HL-60 (cell line): ENCODE measurements around the gene RDH16.
A peak's percentile ranks its signal among the peaks of the same experiment; 100 is the strongest.

Source experiments
- DNase-seq, 2 experiments: peaks; one replicate each; pipeline ENCODE4 v3.0.0-alpha.2; 2010 to 2020; ENCODE audit warnings: low read depth in 1 of 2, low spot score in 1 of 2
- H3K27ac ChIP-seq: fragments of 250-450 bp; sonication (Bioruptor Pico); replicated peaks from 2 replicates; pipeline ENCODE4 v1.5.1; 2020; ENCODE audit warnings: mild to moderate bottlenecking, moderate library complexity
- H3K27me3 ChIP-seq: fragments of 250-450 bp; sonication (Bioruptor Pico); 2 replicates; pipeline ENCODE4 v1.5.1; 2021; ENCODE audit warnings: mild to moderate bottlenecking, moderate library complexity; ENCODE audit not compliant: insufficient read depth, poor library complexity, severe bottlenecking
- H3K4me3 ChIP-seq: replicated peaks from 2 replicates; pipeline ENCODE4 v1.5.1; 2011; ENCODE audit warnings: mild to moderate bottlenecking, control low read depth, low read length; ENCODE audit not compliant: insufficient read depth
- CTCF ChIP-seq: IDR thresholded peaks from one replicate; pipeline ENCODE4 v1.5.1; 2011; ENCODE audit warnings: low read length, control low read depth, inconsistent platforms; ENCODE audit not compliant: insufficient read depth
- GABPA ChIP-seq: IDR thresholded peaks from 2 replicates; pipeline ENCODE4 v1.6.1; 2012; ENCODE audit warnings: low read depth
- POLR2AphosphoS5 ChIP-seq: IDR thresholded peaks from 2 replicates; pipeline ENCODE4 v1.6.1; 2012; ENCODE audit warnings: low read depth
- REST ChIP-seq: IDR thresholded peaks from 2 replicates; pipeline ENCODE4 v1.6.1; 2012; ENCODE audit warnings: low read depth; ENCODE audit not compliant: insufficient replicate concordance
- SPI1 ChIP-seq: IDR thresholded peaks from 2 replicates; pipeline ENCODE4 v1.6.1; 2012; ENCODE audit warnings: low read depth, mild to moderate bottlenecking, borderline replicate concordance

Gene RDH16

GRCh38 chr12:57004651-57005050 is 47.2 kb upstream of the RDH16 start:
- DNase-seq: no peak
- no peak for TF ChIP-seq SPI1
- TF ChIP-seq REST: no peak
- TF ChIP-seq GABPA: no peak
- TF ChIP-seq POLR2AphosphoS5: no peak
- Histone ChIP-seq H3K4me3 (no peak overlapping the region), H3K27me3 (no peaks in the 10 kb centered on the region), H3K27ac (no peak overlapping the region)

DNA sequence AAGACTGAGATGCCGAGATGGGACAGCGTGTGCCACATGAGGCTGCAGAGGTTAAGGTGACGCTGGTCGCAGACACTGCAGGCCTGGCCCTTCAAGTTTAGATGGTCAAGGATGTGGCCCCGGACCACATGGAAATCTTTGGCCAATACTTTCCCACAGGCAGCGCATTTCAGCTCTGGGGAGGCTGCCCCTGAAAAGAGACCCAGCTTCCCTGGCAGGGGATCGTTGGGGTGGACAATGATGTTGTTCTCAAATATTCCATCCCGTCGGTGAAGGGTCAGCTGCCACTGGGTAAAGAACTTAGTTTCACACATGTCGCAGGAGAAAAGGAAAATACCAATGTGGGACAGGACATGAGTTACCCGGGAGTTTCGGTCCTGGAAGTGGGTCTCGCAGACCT is 46.0 kb upstream of the RDH16 start:
- TF ChIP-seq POLR2AphosphoS5 (no peak), SPI1 (no peak), REST (no peak), GABPA (no peak), CTCF (no peak)
- Histone ChIP-seq H3K4me3 (no peak overlapping the region), H3K27me3 (no peaks in the 10 kb centered on the region), H3K27ac (no peak overlapping the region)
- no peak for DNase-seq

GRCh38 chr12:57001448-57001906 is 44.1 kb upstream of the RDH16 start:
- TF ChIP-seq CTCF (peak; percentile 84), GABPA (no peak)
- no peak overlapping the region for H3K27ac ChIP-seq
- no peak overlapping the region for H3K4me3 ChIP-seq
- H3K27me3 ChIP-seq: no peaks in the 10 kb centered on the region
- DNase-seq: peak; percentile 58 to 72

DNA sequence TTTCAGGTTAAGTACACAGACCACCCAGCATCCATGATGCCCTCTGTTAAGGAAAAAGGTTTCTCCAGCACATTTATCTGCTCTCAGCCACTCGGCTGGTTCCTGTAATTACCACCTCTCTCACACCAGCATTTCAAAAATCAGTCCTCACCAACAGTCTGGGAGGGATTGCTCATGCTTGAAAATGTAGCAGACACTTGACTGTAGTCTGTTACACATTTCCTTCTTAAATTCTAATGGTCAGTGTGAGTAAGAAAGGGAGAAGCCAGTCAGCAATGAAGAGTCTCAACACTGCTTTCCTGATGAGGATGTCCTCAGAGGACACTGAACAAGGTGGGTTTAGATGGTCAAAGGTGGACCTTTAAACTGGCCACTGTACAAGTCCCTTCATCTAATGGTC is 43.0 kb upstream of the RDH16 start:
- no peak for DNase-seq
- no peak overlapping the region for H3K4me3 ChIP-seq
- TF ChIP-seq REST (no peak), SPI1 (no peak), GABPA (no peak), POLR2AphosphoS5 (no peak), CTCF (no peak)
- no peaks in the 10 kb centered on the region for H3K27me3 ChIP-seq
- H3K27ac ChIP-seq: no peak overlapping the region
